Neural crest cell (in vitro differentiated cells): Measurements from ENCODE around the gene GMCL1. TPM values are rescaled to one million over a fixed set of nuclear protein-coding genes. Genes with fewer than 3 reads are reported as not detected.
A peak's percentile ranks its signal among the peaks of the same experiment; 100 is the strongest.
"Not testable (repeated sequence)": the region's sequence is repeated elsewhere in the genome, so short reads cannot be mapped to it uniquely, and the experiment has no call there.

ENCODE experiments used
- DNase-seq: peaks from one replicate; pipeline ENCODE4 v3.0.0; 2021; ENCODE audit warnings: low read depth, mixed read lengths, low spot score
- H3K27ac Mint-ChIP-seq: one replicate; pipeline ENCODE4 v1.8.0; 2021; ENCODE audit warnings: mild to moderate bottlenecking, mixed read lengths; ENCODE audit not compliant: unreplicated experiment
- H3K27me3 Mint-ChIP-seq: 2 replicates; pipeline ENCODE4 v1.8.0; 2021; ENCODE audit warnings: low read depth, mild to moderate bottlenecking, mixed read lengths
- H3K36me3 Mint-ChIP-seq: 2 replicates; pipeline ENCODE4 v1.8.0; 2021; ENCODE audit warnings: low read depth, mild to moderate bottlenecking, mixed read lengths
- H3K4me1 Mint-ChIP-seq: 2 replicates; pipeline ENCODE4 v1.8.0; 2021; ENCODE audit warnings: mixed read lengths
- H3K4me3 Mint-ChIP-seq: one replicate; pipeline ENCODE4 v1.8.0; 2021; ENCODE audit warnings: mild to moderate bottlenecking, mixed read lengths
- H3K9me3 Mint-ChIP-seq: 2 replicates; pipeline ENCODE4 v1.8.0; 2021; ENCODE audit warnings: mixed read lengths
- total RNA-seq: library from RNA; stranded (reverse); gene quantifications from 2 replicates; pipeline ENCODE4 v1.2.1, GENCODE V29; 2021
- TF ChIP-seq, protein P1 (sequence below): fragments of 200-600 bp; sonication (generic); conservative IDR thresholded peaks from 2 replicates; pipeline ENCODE4 v1.5.0; 2021; ENCODE audit warnings: antibody characterized with exemption, mild to moderate bottlenecking

Gene GMCL1
- total RNA-seq, 1 donor from 2014 or later = 21.6 TPM

DNA sequence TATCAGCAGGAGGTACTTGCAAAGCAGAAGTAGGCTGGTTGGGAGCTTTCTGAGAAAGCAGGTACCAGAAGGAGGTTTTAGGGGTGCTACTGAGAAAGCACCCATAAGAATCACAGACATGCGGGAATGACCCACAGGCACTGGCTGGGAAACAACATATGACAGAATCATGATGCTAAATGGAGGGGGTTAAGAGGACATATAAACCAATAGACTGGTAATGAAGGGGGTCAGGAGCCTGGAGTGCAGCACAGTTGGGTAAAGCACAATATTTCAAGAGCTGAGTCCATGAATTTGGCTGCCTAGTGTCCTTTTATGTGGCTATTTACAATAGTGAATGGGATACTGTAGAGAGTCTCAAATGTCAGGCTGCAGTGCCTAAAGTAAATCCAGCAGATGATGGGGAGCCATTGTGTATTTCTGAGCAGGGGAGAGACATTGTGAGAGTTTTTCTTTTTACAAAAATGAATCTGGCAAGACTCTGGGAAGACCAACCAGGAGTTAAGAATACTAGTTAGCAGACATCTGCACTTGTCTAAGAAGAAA, 27.6 kb upstream of the GMCL1 start:
- Mint-ChIP-seq H3K36me3 (no peaks in the 10 kb centered on the region), H3K9me3 (no peaks in the 10 kb centered on the region), H3K27ac (no peak overlapping the region), H3K4me1 (peaks cover 32% of the 10 kb centered on the region), H3K4me3 (no peak overlapping the region), H3K27me3 (peaks cover 3% of the 10 kb centered on the region)
- no peak for DNase-seq
- TF ChIP-seq, protein P1, sequence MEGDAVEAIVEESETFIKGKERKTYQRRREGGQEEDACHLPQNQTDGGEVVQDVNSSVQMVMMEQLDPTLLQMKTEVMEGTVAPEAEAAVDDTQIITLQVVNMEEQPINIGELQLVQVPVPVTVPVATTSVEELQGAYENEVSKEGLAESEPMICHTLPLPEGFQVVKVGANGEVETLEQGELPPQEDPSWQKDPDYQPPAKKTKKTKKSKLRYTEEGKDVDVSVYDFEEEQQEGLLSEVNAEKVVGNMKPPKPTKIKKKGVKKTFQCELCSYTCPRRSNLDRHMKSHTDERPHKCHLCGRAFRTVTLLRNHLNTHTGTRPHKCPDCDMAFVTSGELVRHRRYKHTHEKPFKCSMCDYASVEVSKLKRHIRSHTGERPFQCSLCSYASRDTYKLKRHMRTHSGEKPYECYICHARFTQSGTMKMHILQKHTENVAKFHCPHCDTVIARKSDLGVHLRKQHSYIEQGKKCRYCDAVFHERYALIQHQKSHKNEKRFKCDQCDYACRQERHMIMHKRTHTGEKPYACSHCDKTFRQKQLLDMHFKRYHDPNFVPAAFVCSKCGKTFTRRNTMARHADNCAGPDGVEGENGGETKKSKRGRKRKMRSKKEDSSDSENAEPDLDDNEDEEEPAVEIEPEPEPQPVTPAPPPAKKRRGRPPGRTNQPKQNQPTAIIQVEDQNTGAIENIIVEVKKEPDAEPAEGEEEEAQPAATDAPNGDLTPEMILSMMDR = no peak

DNA sequence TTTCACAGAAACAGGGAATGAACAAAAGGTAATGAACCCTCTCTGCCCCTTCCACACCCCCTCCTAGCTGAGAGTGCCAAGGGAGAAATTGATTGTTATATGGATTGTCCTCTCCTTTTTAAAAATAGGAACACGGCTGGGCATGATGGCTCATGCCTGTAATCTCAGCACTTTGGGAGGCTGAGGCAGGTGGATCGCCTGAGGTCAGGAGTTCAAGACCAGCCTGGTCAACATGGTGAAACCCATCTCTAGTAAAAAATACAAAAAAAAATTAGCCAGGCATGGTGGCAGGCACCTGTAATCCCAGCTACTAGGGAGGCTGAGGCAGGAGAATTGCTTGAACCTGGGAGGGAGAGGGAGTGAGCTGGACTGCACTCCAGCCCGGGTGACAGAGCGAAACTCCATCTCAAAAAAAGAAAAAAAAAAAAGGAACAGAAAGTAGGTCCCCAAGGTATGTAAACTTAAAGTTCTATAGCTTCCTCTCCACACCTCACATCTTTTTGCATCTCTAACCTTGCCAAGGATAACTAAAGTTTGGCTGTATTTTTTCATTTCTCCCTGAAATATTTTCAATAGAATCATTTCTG, 26.6 kb upstream of the GMCL1 start:
- not testable (repeated sequence) for H3K4me3 Mint-ChIP-seq, DNase-seq, H3K9me3 Mint-ChIP-seq, H3K27ac Mint-ChIP-seq, H3K36me3 Mint-ChIP-seq, H3K27me3 Mint-ChIP-seq
- H3K4me1 Mint-ChIP-seq = peaks cover 22% of the 10 kb centered on the region

DNA sequence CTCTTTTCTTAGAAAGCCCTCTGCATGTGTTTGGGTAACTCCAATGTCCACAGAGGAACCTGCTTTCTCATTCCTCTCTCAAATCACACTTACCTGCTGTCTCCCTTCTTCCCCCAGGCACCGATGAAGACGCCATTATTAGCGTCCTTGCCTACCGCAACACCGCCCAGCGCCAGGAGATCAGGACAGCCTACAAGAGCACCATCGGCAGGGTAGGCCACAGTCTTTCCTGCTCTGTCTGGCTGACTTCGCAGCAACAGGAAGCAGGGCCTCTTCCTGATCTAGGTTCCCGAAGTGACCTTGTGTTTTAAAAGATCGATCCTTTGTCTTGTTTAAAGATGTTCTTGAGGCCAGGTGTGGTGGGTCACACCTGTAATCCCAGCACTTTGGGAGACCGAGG, 25.0 kb upstream of the GMCL1 start:
- no peaks in the 10 kb centered on the region for H3K36me3 Mint-ChIP-seq
- H3K4me1 Mint-ChIP-seq = peaks cover 7% of the 10 kb centered on the region
- no peak for DNase-seq
- H3K4me3 Mint-ChIP-seq = no peak overlapping the region
- peaks cover 3% of the 10 kb centered on the region for H3K27me3 Mint-ChIP-seq
- TF ChIP-seq, protein P1 = no peak
- no peaks in the 10 kb centered on the region for H3K9me3 Mint-ChIP-seq
- H3K27ac Mint-ChIP-seq = peak overlapping the region; percentile 60

DNA sequence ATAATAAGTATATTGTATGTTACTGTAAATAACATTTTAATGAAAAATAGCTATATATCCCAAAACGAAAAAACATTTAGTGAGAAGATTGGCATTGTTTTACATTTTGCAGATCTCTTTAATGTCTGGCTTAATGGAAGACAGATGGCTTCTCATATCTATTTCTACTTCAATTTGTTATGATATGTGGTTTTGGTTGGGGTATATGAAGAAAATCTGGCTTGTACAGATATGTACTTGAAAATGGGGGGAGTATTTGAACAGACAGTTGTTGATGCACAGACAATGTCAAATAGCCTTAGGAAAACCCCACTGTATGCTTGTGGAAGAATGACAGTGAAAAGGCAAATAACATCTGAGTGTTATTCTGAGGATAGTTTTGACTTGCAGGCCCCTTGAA, 23.6 kb upstream of the GMCL1 start:
- no peaks in the 10 kb centered on the region for H3K36me3 Mint-ChIP-seq
- no peak for DNase-seq
- H3K4me1 Mint-ChIP-seq = peaks cover 5% of the 10 kb centered on the region
- H3K27ac Mint-ChIP-seq = no peak overlapping the region
- no peaks in the 10 kb centered on the region for H3K9me3 Mint-ChIP-seq
- no peak overlapping the region for H3K4me3 Mint-ChIP-seq
- H3K27me3 Mint-ChIP-seq = no peaks in the 10 kb centered on the region
- TF ChIP-seq, protein P1 = no peak

DNA sequence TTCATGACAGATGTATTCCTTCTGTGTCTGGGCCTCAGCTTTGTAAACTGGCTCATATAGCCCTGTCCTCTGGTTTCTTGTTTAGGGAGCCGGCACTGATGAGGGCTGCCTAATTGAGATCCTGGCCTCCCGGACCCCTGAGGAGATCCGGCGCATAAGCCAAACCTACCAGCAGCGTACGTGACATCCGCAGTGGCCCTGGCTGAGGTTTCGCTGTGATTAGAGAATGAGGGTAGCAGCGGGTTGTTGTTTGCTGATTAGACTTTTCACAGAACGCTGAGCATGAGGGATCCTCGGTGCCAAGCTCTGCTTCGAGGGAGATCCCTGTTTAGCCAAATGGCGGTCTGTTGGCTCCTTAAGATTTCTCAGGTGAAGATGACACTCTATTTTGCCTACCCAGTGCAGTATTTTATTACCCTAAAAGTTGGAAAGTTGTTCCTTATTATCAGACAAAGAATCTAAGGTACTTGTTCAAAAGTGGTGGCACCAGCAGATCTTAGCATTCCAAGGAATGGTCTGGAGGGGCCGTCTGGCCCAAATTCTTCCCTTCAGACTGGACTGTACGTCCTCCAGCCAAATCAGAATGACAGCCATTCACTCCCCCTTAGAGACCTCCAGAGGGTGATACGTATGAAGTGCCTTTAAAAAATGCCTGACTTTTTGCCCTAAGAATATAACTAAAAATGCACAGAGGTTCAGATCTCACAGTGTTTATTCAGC, 21.5 kb upstream of the GMCL1 start:
- no peaks in the 10 kb centered on the region for H3K9me3 Mint-ChIP-seq
- no peak for DNase-seq
- H3K4me3 Mint-ChIP-seq = no peak overlapping the region
- no peaks in the 10 kb centered on the region for H3K4me1 Mint-ChIP-seq
- no peaks in the 10 kb centered on the region for H3K27me3 Mint-ChIP-seq
- H3K36me3 Mint-ChIP-seq = no peaks in the 10 kb centered on the region
- no peak overlapping the region for H3K27ac Mint-ChIP-seq
- TF ChIP-seq, protein P1 = no peak

DNA sequence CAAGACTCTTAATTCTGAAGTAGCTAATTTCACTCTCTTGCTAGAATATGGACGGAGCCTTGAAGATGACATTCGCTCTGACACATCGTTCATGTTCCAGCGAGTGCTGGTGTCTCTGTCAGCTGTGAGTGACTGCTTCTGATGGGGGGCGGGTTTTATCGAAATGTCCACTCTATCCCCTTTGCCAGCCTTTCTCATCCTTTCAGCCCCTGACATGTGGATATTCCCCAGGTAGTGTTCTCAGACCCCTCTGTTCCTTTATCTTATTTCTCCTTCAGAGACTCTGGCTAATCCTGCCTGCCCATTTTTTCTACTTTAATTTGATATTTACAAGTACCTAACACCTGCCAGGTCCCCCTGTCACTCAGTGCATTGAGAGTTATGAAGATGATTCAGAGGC, 18.9 kb upstream of the GMCL1 start:
- Mint-ChIP-seq H3K9me3 (no peaks in the 10 kb centered on the region), H3K36me3 (no peaks in the 10 kb centered on the region), H3K27ac (no peak overlapping the region), H3K4me1 (no peaks in the 10 kb centered on the region), H3K4me3 (no peak overlapping the region), H3K27me3 (no peaks in the 10 kb centered on the region)
- DNase-seq = no peak
- TF ChIP-seq, protein P1 = no peak
